Natural killer cell treated with Interleukin-12 subunit alpha and Interleukin-12 subunit beta and Interleukin-15 and Interleukin-18, amount 100 ng/mL, for 72 hours (primary cell): ENCODE measurements around the gene ARHGAP15. TPM values are rescaled to one million over a fixed set of nuclear protein-coding genes. Genes with fewer than 3 reads are reported as not detected.

Source experiments
- ATAC-seq, 2 donors: fragments of 150-1000 bp; cut with Tn5 transposase in 1 of 2; sonication (Bioruptor Pico), chemical (Tn5 transposase) in 1 of 2; 2 replicates each; pipeline ENCODE4 v1.10.0; 2021
- DNase-seq: peaks from one replicate; pipeline ENCODE4 v3.0.0; 2022; ENCODE audit warnings: low spot score
- H3K27ac Mint-ChIP-seq, 2 donors: 1 replicate in 1 of 2; 2 replicates in 1 of 2; pipeline ENCODE4 v1.8.0; 2022; ENCODE audit warnings: mixed read lengths in 2 of 2, mild to moderate bottlenecking in 1 of 2, moderate library complexity in 1 of 2
- H3K27me3 Mint-ChIP-seq, 2 donors: 1 replicate in 1 of 2; 2 replicates in 1 of 2; pipeline ENCODE4 v1.8.0; 2022; ENCODE audit warnings: mixed read lengths in 2 of 2
- H3K36me3 Mint-ChIP-seq: one replicate; pipeline ENCODE4 v1.8.0; 2022; ENCODE audit warnings: mixed read lengths
- H3K4me1 Mint-ChIP-seq, 2 donors: 1 replicate in 1 of 2; 2 replicates in 1 of 2; pipeline ENCODE4 v1.8.0; 2022; ENCODE audit warnings: low read depth in 2 of 2, mixed read lengths in 2 of 2, mild to moderate bottlenecking in 1 of 2
- H3K4me3 Mint-ChIP-seq: one replicate; pipeline ENCODE4 v1.8.0; 2022; ENCODE audit warnings: mixed read lengths
- H3K9me3 Mint-ChIP-seq: 2 replicates; pipeline ENCODE4 v1.8.0; 2022; ENCODE audit warnings: mixed read lengths
- total RNA-seq, 2 donors: library from RNA; stranded (reverse); gene quantifications; one replicate each; pipeline ENCODE4 v1.2.3, GENCODE V29; 2022

ARHGAP15 gene
- total RNA-seq, 2 donors from 2014 or later, result 80.6 to 133 TPM

DNA sequence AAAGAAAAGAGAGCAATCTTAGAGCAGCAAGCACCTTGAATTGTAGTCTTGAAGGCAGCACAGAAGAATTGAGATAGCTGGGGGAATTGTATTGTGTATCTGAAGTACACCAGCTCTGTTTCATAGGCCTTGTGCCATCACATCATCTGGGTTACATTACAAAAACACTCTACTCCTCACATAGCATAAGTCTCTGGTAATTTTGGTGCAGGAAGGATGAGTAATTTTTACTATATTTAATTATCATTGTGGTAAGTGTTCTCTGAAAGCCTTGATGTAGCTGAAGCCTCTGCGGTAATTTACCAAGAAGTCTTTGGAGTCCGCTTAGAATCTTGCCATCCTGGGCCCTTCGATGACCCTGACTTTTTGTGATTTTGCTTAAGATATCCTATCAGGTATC, 291.1 kb downstream of the ARHGAP15 start:
- Mint-ChIP-seq H3K4me1 (peaks cover 36 to 53% of the 10 kb centered on the region in 2 donors), H3K27me3 (no peaks in the 10 kb centered on the region), H3K9me3 (no peaks in the 10 kb centered on the region), H3K36me3 (no peaks in the 10 kb centered on the region), H3K4me3 (peak overlapping the region; percentile 40), H3K27ac (peak overlapping the region in 1 of 2 donors; percentile 52)
- DNase-seq, result no peak
- peak in 1 of 2 donors; percentile 75 for ATAC-seq

DNA sequence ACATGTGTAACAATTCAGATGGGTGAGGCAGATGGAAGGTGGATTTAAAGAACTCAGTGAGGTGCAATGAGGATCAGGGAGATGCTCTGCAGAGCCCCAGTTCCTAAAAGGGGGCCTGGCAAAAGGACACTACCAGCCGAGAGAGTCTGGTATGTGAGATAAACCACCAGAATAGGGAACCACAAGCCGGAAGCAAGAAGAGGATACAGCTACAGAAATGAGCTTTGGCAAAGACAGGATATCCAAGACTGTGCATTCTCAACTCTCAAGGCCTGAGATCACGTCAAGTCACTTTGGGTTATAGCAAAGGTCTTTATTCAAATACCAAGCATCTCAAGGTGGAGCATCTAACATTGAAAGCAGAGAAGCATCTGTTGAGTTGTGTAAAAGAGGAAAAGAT, 293.5 kb downstream of the ARHGAP15 start:
- DNase-seq (no peak), ATAC-seq (peak; percentile 59 to 77)
- Mint-ChIP-seq H3K4me1 (peaks cover 31 to 46% of the 10 kb centered on the region in 2 donors), H3K36me3 (no peaks in the 10 kb centered on the region), H3K9me3 (no peaks in the 10 kb centered on the region), H3K27me3 (no peaks in the 10 kb centered on the region), H3K27ac (peak overlapping the region; percentile 2 to 5), H3K4me3 (peak overlapping the region; percentile 31)

DNA sequence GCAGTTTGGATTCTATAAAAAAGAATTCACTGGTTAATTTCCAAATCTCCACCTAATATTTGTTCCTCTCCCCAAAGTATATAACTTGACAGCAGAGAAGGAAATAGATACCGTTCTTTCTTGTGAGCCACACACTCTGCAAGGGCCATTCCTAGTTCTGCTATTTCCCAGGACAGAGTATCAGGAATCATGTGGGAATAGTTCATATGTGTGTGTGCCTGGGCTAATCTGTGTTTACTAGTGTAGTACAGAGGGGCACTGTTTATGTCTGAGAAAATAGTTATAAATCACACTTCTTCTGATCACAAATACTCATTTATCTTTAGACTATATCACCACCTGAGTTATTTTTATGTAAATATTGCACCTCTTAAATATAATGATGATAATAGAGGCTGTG, 296.7 kb downstream of the ARHGAP15 start:
- H3K27me3 Mint-ChIP-seq, result no peaks in the 10 kb centered on the region
- no peaks in the 10 kb centered on the region for H3K9me3 Mint-ChIP-seq
- peaks cover 34 to 42% of the 10 kb centered on the region in 2 donors for H3K4me1 Mint-ChIP-seq
- DNase-seq, result no peak
- H3K4me3 Mint-ChIP-seq, result no peak overlapping the region
- no peak for ATAC-seq
- no peak overlapping the region for H3K27ac Mint-ChIP-seq
- no peaks in the 10 kb centered on the region for H3K36me3 Mint-ChIP-seq

- Mint-ChIP-seq H3K27me3 (no peaks in the 10 kb centered on the region), H3K9me3 (no peaks in the 10 kb centered on the region), H3K36me3 (no peaks in the 10 kb centered on the region), H3K4me3 (no peak overlapping the region), H3K4me1 (peaks cover 33 to 39% of the 10 kb centered on the region in 2 donors), H3K27ac (no peak overlapping the region)
- DNase-seq, result no peak
- no peak for ATAC-seq
Measured at GRCh38 chr2:143426296-143426695, 297.1 kb downstream of the ARHGAP15 start.

DNA sequence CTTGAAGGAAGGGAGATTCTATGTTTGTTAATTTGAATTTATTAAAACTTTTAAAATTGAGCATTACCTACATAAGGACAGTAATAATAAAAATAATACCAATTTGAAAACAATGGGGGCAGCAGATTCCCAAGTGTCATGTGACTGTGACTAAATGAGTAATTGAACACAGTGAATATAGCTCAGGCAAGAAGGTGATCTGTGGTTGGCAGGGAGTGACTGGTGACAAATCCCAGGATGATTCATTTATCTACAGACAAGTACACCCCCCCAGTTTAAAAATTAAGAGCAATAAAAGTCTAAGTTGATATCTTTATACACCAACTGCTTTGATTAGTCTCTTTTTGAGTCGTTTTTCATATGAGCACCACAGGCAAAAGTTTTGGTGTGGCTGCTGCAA, 299.5 kb downstream of the ARHGAP15 start:
- ATAC-seq (peak in 1 of 2 donors; percentile 80), DNase-seq (no peak)
- Mint-ChIP-seq H3K36me3 (no peaks in the 10 kb centered on the region), H3K4me3 (no peak overlapping the region), H3K27ac (peak overlapping the region in 1 of 2 donors; percentile 4), H3K9me3 (no peaks in the 10 kb centered on the region), H3K27me3 (no peaks in the 10 kb centered on the region), H3K4me1 (peaks cover 24 to 37% of the 10 kb centered on the region in 2 donors)

GRCh38 chr2:143429932-143430679, 300.9 kb downstream of the ARHGAP15 start:
- Mint-ChIP-seq H3K27me3 (no peaks in the 10 kb centered on the region), H3K27ac (peak overlapping the region in 1 of 2 donors; percentile 4), H3K4me3 (no peak overlapping the region), H3K4me1 (peaks cover 26 to 37% of the 10 kb centered on the region in 2 donors), H3K9me3 (no peaks in the 10 kb centered on the region), H3K36me3 (no peaks in the 10 kb centered on the region)
- DNase-seq, result no peak
- peak in 1 of 2 donors; percentile 38 for ATAC-seq

GRCh38 chr2:143431316-143431715, 302.1 kb downstream of the ARHGAP15 start:
- Mint-ChIP-seq H3K4me1 (peaks cover 23 to 32% of the 10 kb centered on the region in 2 donors), H3K4me3 (no peak overlapping the region), H3K36me3 (no peaks in the 10 kb centered on the region), H3K9me3 (no peaks in the 10 kb centered on the region), H3K27me3 (no peaks in the 10 kb centered on the region), H3K27ac (no peak overlapping the region)
- ATAC-seq, result no peak
- no peak for DNase-seq

DNA sequence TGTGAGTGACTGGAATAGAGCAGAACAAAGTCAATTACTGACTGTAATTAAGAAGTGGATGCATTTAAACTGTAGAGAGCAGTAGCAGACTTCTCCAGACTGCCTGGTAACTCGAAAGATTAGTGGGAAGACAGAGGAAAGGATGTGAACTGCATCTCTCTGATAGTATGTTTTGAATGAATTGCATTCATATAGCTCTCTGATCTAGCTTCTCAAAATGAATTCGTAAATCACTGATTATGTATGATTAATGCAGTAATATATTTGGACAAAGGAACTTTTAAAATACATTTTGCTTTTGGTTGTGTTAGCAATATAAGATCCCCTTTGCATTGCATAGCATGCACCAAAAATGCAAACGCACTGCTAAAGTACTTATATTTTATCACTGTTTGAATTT, 304.0 kb downstream of the ARHGAP15 start:
- Mint-ChIP-seq H3K9me3 (no peaks in the 10 kb centered on the region), H3K27ac (no peak overlapping the region), H3K4me1 (peaks cover 18 to 25% of the 10 kb centered on the region in 2 donors), H3K4me3 (no peak overlapping the region), H3K27me3 (no peaks in the 10 kb centered on the region), H3K36me3 (no peaks in the 10 kb centered on the region)
- no peak for ATAC-seq
- no peak for DNase-seq

DNA sequence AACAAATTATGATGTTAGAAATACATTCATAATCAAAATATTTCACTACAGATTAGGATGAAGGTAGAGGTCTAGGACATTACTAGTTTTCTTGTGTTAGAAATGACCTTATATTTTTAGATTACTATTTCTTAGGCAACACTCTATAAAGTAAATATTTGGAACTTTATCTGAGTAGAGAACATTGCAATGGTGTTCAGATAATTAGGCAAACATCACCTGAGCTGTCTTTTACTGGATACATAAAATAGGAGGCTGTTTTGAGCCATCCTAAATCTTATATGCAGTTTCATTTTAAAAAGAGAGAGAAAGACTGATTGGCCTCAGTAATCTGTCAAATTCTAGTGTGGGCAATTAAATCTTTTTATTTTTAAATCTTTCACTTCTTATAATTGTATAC, 304.6 kb downstream of the ARHGAP15 start:
- H3K36me3 Mint-ChIP-seq, result no peaks in the 10 kb centered on the region
- H3K27ac Mint-ChIP-seq, result no peak overlapping the region
- peaks cover 15 to 19% of the 10 kb centered on the region in 2 donors for H3K4me1 Mint-ChIP-seq
- DNase-seq, result no peak
- no peak for ATAC-seq
- no peaks in the 10 kb centered on the region for H3K27me3 Mint-ChIP-seq
- no peaks in the 10 kb centered on the region for H3K9me3 Mint-ChIP-seq
- no peak overlapping the region for H3K4me3 Mint-ChIP-seq

- Mint-ChIP-seq H3K27ac (no peak overlapping the region), H3K36me3 (no peaks in the 10 kb centered on the region), H3K27me3 (no peaks in the 10 kb centered on the region), H3K4me3 (peak overlapping the region; percentile 6), H3K4me1 (peaks cover 15 to 17% of the 10 kb centered on the region in 2 donors), H3K9me3 (no peaks in the 10 kb centered on the region)
- ATAC-seq (no peak), DNase-seq (no peak)
Measured at GRCh38 chr2:143434445-143434844, 305.2 kb downstream of the ARHGAP15 start.

DNA sequence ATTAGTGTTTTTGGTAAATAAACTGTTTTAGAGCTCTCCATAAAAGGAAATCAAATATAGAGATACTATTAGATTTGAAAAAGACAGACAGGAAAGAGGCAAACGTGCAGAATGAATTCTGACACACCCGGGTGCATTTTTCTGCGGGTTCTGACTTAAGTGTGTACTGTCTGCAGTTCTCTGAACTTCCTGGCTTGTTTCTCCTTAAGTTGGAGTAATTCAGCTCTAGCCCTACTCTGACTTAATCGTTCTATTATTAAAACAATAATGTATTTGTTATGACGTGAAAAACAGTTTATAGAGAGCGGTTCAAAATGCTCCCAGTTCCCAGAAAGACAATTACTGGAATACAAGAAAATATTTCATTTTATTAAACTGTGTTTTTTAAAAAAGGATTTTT, 305.9 kb downstream of the ARHGAP15 start:
- H3K4me3 Mint-ChIP-seq, result no peak overlapping the region
- peaks cover under 1% of the 10 kb centered on the region for H3K36me3 Mint-ChIP-seq
- DNase-seq, result no peak
- peaks cover 15 to 19% of the 10 kb centered on the region in 2 donors for H3K4me1 Mint-ChIP-seq
- ATAC-seq, result no peak
- no peaks in the 10 kb centered on the region for H3K9me3 Mint-ChIP-seq
- H3K27me3 Mint-ChIP-seq, result no peaks in the 10 kb centered on the region
- no peak overlapping the region for H3K27ac Mint-ChIP-seq

DNA sequence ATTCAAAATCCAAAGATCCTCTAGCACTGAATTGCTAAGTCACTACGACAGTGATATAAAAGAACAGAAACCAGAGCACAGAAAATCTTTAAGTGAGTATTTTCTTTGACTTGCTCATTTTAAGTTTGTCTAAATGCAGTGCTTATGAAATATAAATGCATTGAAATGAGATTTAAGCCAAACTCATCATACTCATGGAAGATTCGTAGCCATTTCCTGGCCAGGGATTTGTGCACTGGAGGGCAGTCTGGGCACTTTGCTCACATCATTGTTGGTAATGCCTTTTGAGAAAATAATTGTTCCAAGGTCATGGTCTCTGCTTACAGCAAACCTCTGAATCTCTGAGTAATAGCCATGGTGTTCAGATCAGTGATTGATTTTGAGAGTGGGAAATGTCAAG, 307.7 kb downstream of the ARHGAP15 start:
- H3K36me3 Mint-ChIP-seq, result peaks cover 7% of the 10 kb centered on the region
- H3K4me3 Mint-ChIP-seq, result no peak overlapping the region
- DNase-seq, result no peak
- no peaks in the 10 kb centered on the region for H3K9me3 Mint-ChIP-seq
- peaks cover 11 to 26% of the 10 kb centered on the region in 2 donors for H3K4me1 Mint-ChIP-seq
- no peaks in the 10 kb centered on the region for H3K27me3 Mint-ChIP-seq
- ATAC-seq, result no peak
- H3K27ac Mint-ChIP-seq, result no peak overlapping the region

DNA sequence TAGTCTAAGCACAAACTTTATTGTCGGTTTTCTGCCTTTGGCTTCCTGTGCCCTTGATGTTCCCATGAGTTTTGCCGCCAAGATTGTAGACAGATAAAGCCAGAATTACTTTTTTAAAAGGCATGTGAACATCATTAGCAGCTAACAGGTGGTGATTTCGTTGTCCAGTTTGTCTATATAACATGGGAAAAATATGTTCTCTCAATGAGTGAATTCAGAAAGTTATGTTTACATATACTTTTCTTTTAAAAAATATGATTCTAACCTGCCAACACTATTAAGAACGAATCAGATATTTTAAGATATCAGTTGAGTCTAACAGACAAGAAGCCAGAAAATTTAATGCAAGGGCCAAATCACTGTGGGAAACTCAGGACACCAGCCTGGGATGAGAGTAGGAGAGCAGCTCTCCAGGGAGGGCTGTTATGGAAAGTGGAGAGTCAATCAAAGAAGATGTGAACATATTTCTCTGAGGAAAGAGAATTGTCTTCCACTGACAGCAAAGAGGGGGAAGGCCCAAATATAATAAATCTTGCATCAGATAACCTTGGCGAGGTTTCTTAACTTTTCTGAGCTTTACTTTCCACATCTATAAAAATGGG, 311.3 kb downstream of the ARHGAP15 start:
- H3K27me3 Mint-ChIP-seq, result no peaks in the 10 kb centered on the region
- peaks cover 0 to 15% of the 10 kb centered on the region in 2 donors for H3K4me1 Mint-ChIP-seq
- H3K27ac Mint-ChIP-seq, result no peak overlapping the region
- H3K9me3 Mint-ChIP-seq, result no peaks in the 10 kb centered on the region
- peaks cover 7% of the 10 kb centered on the region for H3K36me3 Mint-ChIP-seq
- ATAC-seq (no peak), DNase-seq (no peak)
- no peak overlapping the region for H3K4me3 Mint-ChIP-seq

DNA sequence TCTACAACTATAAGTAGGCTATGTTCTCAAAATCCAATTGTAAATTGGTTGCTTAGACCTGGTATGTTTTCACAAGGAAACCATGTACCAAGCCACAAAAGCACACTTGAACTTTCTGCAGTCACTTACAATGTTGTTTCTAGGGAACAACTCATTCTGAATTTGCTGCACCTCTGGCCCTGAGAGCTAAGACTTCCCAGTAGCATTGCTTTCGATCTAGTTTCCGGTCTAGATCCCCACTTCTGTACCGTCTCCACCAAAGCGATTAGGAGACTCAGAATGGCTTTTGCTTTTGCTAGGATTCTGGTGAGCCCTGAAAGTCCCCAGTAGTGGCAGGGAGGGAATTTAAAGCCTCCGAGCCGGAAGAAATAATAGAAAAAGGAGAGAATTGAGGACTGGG, 313.0 kb downstream of the ARHGAP15 start:
- Mint-ChIP-seq H3K4me1 (peaks cover 0 to 15% of the 10 kb centered on the region in 2 donors), H3K4me3 (no peak overlapping the region), H3K27ac (no peak overlapping the region), H3K27me3 (no peaks in the 10 kb centered on the region), H3K9me3 (no peaks in the 10 kb centered on the region), H3K36me3 (peaks cover 7% of the 10 kb centered on the region)
- DNase-seq (no peak), ATAC-seq (no peak)
